Measurements from ENCODE around the gene RAPGEF4. TPM values are rescaled to one million over a fixed set of nuclear protein-coding genes. Genes with fewer than 3 reads are reported as not detected.

Gene RAPGEF4
- total RNA-seq, 6 donors from 2014 or later, result 8.3 to 35.2 (median 17.4) TPM

- no peak overlapping the region for H3K4me3 ChIP-seq
- no peak for TF ChIP-seq CTCF (IDR thresholded peaks at IDR 0.05)
- no peak for TF ChIP-seq POLR2A (IDR thresholded peaks at IDR 0.05)
- no peak for TF ChIP-seq POLR2AphosphoS5 (IDR thresholded peaks at IDR 0.05)
- no peak for TF ChIP-seq EP300 (IDR thresholded peaks at IDR 0.05)
- no peak for DNase-seq
- no peak overlapping the region for H3K27ac ChIP-seq
- no peaks in the 10 kb centered on the region for H3K36me3 ChIP-seq
- H3K27me3 ChIP-seq, result no peaks in the 10 kb centered on the region
- ATAC-seq (ENCODE audit: low FRiP score in 2 of 2), result peak in 1 of 2 donors; percentile 35
- peaks cover 2 to 8% (median 4%) of the 10 kb centered on the region in 4 donors for H3K4me1 ChIP-seq
- H3K9me3 ChIP-seq, result no peaks in the 10 kb centered on the region
Measured at GRCh38 chr2:173058097-173058496, 322.5 kb downstream of the RAPGEF4 start.

- Histone ChIP-seq H3K27me3 (no peaks in the 10 kb centered on the region), H3K4me1 (peaks cover 1 to 7% (median 3%) of the 10 kb centered on the region in 4 donors), H3K9me3 (no peaks in the 10 kb centered on the region), H3K4me3 (no peak overlapping the region), H3K27ac (no peak overlapping the region), H3K36me3 (no peaks in the 10 kb centered on the region)
- WGBS, 2 donors, result 60 to 85% methylated on average over 2 of the region's 2 CpGs
- TF ChIP-seq CTCF (IDR thresholded peaks at IDR 0.05), result no peak
- TF ChIP-seq POLR2A (IDR thresholded peaks at IDR 0.05), result no peak
- TF ChIP-seq EP300 (IDR thresholded peaks at IDR 0.05), result no peak
- TF ChIP-seq POLR2AphosphoS5 (IDR thresholded peaks at IDR 0.05), result no peak
- ATAC-seq (ENCODE audit: low FRiP score in 2 of 2), result peak in 1 of 2 donors; percentile 46
- no peak for DNase-seq
Measured at GRCh38 chr2:173058673-173059072, 323.0 kb downstream of the RAPGEF4 start.

- no peaks in the 10 kb centered on the region for H3K36me3 ChIP-seq
- H3K27me3 ChIP-seq, result no peaks in the 10 kb centered on the region
- no peak overlapping the region for H3K4me3 ChIP-seq
- no peak for TF ChIP-seq POLR2A (IDR thresholded peaks at IDR 0.05)
- TF ChIP-seq POLR2AphosphoS5 (IDR thresholded peaks at IDR 0.05), result no peak
- TF ChIP-seq CTCF (IDR thresholded peaks at IDR 0.05), result no peak
- no peak for TF ChIP-seq EP300 (IDR thresholded peaks at IDR 0.05)
- H3K27ac ChIP-seq, result no peak overlapping the region
- WGBS, 2 donors, result 88 to 96% methylated on average over 3 of the region's 3 CpGs
- no peak for ATAC-seq (ENCODE audit: low FRiP score in 2 of 2)
- peaks cover 0 to 4% (median 2%) of the 10 kb centered on the region in 4 donors for H3K4me1 ChIP-seq
- H3K9me3 ChIP-seq, result no peaks in the 10 kb centered on the region
- no peak for DNase-seq
Measured at GRCh38 chr2:173059292-173059691, 323.6 kb downstream of the RAPGEF4 start.

GRCh38 chr2:173059971-173060461 lies 324.4 kb downstream of the RAPGEF4 start:
- H3K27me3 ChIP-seq, result no peaks in the 10 kb centered on the region
- TF ChIP-seq POLR2A (IDR thresholded peaks at IDR 0.05) (no peak), POLR2AphosphoS5 (IDR thresholded peaks at IDR 0.05) (no peak), CTCF (IDR thresholded peaks at IDR 0.05) (no peak), EP300 (IDR thresholded peaks at IDR 0.05) (no peak)
- H3K4me3 ChIP-seq, result no peak overlapping the region
- WGBS, 2 donors, result 45 to 55% methylated on average over 5 of the region's 5 CpGs
- H3K4me1 ChIP-seq, result peaks cover 0 to 6% (median 2%) of the 10 kb centered on the region in 4 donors
- no peaks in the 10 kb centered on the region for H3K9me3 ChIP-seq
- no peak for DNase-seq
- no peak overlapping the region for H3K27ac ChIP-seq
- no peaks in the 10 kb centered on the region for H3K36me3 ChIP-seq
- peak in 1 of 2 donors; percentile 61 for ATAC-seq (ENCODE audit: low FRiP score in 2 of 2)

GRCh38 chr2:173062801-173063200 lies 327.2 kb downstream of the RAPGEF4 start:
- H3K4me1 ChIP-seq, result peaks cover 0 to 4% (median 1%) of the 10 kb centered on the region in 4 donors
- H3K27ac ChIP-seq, result no peak overlapping the region
- H3K36me3 ChIP-seq, result no peaks in the 10 kb centered on the region
- H3K9me3 ChIP-seq, result no peaks in the 10 kb centered on the region
- 86 to 87% methylated on average over 4 of the region's 4 CpGs for WGBS, 2 donors
- no peak for ATAC-seq (ENCODE audit: low FRiP score in 2 of 2)
- DNase-seq, result no peak
- H3K27me3 ChIP-seq, result no peaks in the 10 kb centered on the region
- TF ChIP-seq CTCF (IDR thresholded peaks at IDR 0.05) (no peak), EP300 (IDR thresholded peaks at IDR 0.05) (no peak), POLR2A (IDR thresholded peaks at IDR 0.05) (no peak), POLR2AphosphoS5 (IDR thresholded peaks at IDR 0.05) (no peak)
- H3K4me3 ChIP-seq, result no peak overlapping the region
